HG03108 (cell line): ENCODE data around the gene TPSG1.

ENCODE experiments used
- ATAC-seq: cut with Tn5 transposase; IDR thresholded peaks from one replicate; pipeline ENCODE4 v1.9.1; 2021; ENCODE audit warnings: moderate library complexity; ENCODE audit not compliant: unreplicated experiment

Gene TPSG1

GRCh38 chr16:1217526-1217925 is 7.5 kb downstream of the TPSG1 start:
- no peak for ATAC-seq

DNA sequence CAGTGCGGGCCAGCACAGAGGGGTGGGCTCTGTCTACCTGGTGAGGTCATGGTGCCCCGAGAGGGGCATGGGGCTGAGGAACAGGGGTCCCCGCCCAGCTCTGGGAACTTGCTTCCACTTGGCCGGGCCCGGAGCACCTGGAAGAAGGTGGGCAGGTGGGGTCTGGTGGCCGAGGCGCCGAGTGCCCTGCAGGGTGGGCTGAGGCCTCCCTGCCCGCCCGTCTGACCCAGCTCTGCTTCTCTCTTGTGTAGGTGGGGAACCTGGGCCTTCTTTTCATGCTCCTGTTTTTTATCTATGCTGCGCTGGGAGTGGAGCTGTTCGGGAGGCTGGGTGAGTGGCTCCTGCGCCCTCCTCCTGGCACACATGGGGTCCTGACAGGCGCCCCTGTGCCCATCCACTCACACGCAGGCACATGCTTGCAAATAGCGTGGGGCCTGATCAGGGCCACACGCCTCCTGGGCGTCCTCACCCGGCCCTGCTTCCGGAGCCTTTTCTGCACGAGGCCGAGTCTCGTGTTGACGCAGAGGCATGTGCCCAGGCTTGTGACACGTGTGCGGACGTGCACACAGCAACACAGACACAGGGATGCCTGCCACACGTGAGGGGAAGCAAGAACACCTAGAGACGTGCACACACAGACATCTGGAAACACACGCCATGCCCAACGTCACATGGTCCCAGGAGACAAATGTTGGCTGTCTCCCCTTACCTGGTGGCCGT is 8.2 kb downstream of the TPSG1 start:
- ATAC-seq, result no peak

DNA sequence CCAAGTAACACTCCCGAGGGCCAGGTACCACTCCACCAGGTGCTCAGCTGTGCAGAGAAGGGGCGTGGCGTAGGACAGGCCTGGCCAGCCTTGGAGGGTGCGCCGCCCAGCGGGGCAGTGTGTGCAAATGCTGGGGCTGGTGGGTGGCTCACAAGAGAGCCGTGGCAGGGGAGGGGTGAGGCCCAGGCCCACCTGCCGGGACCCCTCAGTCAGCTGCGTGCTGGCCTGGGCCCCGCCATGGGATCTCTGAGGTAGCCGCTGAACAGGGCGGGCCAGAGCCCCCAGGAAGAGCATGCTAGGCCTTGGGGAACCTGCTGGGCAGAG is 8.8 kb downstream of the TPSG1 start:
- no peak for ATAC-seq

- no peak for ATAC-seq
Measured at GRCh38 chr16:1215574-1216295, 9.3 kb downstream of the TPSG1 start.

DNA sequence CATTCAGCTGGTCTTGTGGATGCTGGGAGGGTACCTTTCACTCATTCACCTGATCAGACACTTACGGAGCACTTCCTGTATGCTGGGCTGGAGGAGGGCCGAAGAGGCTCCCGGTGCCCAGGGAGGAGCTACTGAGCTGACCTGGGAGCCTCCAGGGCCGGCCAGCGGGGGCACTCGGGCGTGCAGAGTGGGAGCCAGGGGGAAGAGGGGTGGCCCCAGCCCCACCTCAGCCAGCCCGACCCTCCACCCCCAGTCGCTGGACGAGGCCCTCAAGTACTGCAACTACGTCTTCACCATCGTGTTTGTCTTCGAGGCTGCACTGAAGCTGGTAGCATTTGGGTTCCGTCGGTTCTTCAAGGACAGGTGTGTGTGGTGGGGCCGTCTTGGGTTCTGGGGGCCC is 10.3 kb downstream of the TPSG1 start:
- ATAC-seq, result no peak

- ATAC-seq, result no peak
Measured at GRCh38 chr16:1213796-1214372, 11.2 kb downstream of the TPSG1 start.

DNA sequence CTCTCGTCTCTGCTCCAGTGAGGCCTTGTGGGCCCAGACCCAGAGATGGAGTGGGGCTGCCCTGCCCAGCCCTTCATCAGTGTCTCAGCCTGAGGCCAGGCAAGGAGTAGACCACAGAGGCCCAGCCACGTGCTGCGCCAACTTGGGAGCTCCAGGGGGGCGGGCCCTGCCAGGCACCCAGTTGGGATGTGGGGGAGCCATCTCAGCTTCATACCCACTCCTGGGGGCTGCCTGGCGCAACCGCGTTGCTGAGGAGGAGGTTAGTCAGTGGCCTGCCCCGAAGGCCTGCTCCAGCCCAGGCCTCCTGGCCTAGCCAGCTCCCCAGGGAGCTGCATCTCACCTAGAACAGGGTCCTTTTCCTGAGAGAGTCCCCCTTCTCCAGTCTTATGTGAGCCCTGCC is 11.8 kb downstream of the TPSG1 start:
- no peak for ATAC-seq

- no peak for ATAC-seq
Measured at GRCh38 chr16:1212616-1213194, 12.4 kb downstream of the TPSG1 start.

GRCh38 chr16:1211451-1212268 is 13.4 kb downstream of the TPSG1 start:
- ATAC-seq, result no peak

- ATAC-seq, result no peak
Measured at GRCh38 chr16:1210461-1210860, 14.6 kb downstream of the TPSG1 start.

GRCh38 chr16:1209081-1209480 is 16.0 kb downstream of the TPSG1 start:
- ATAC-seq, result no peak

DNA sequence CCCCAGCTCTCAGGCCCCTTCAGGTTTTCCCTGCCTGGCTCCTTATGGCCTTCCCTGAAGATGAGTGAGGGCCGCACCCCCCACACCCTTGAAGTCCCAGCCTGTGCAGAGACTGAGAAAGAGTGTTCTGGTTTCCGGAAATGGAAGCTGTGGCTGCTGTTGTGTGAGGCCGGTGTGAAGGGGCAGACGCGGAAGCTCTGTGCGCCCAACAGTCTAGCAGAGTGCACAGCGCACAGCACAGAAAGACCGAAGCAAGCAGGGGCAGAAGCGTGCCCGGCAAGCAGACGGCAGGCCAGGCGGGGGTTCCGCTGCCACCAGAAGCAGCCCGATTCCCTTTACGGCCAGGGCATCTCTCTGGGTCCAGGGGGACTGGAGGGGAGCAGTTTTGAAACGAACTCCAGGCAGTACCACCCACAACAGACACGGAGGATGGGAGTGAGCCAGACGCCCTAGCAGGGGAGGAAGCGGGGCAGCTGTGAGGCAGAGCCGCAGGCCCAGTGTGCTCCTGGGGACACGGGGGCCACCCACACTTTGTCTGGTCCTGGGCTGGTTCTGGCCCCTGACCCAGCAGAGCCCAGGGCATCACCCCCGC is 16.7 kb downstream of the TPSG1 start:
- ATAC-seq, result no peak

DNA sequence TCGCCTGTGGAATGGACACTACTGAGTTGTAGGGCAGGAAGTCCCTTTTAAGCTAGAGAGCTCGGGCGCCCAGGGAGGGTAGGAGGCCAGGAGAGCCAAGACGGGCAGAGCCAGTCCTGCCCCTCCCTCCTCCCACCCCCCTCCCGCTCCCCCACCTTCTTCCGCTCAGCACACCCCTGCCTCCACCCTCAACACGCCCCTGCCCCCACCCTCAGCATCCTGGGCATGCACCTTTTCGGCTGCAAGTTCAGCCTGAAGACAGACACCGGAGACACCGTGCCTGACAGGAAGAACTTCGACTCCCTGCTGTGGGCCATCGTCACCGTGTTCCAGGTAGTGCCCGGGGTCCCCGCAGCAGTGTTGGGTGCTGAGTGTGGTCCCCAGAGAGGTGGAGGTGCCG is 18.3 kb downstream of the TPSG1 start:
- no peak for ATAC-seq

- no peak for ATAC-seq
Measured at GRCh38 chr16:1206326-1206725, 18.7 kb downstream of the TPSG1 start.

- ATAC-seq, result no peak
Measured at GRCh38 chr16:1204933-1205332, 20.1 kb downstream of the TPSG1 start.

DNA sequence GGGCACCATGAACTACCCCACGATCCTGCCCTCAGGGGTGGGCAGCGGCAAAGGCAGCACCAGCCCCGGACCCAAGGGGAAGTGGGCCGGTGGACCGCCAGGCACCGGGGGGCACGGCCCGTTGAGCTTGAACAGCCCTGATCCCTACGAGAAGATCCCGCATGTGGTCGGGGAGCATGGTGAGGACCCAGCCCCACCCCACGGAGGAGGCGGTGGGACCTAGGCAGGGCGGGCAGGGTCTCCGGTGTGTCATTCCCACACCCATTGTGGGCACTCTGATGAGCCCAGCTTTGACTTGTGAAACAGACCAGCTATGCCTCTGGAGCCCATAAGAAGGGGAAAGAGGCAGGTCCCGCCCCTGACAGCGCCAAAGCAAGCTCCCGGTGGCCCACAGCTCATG is 22.8 kb downstream of the TPSG1 start:
- no peak for ATAC-seq

DNA sequence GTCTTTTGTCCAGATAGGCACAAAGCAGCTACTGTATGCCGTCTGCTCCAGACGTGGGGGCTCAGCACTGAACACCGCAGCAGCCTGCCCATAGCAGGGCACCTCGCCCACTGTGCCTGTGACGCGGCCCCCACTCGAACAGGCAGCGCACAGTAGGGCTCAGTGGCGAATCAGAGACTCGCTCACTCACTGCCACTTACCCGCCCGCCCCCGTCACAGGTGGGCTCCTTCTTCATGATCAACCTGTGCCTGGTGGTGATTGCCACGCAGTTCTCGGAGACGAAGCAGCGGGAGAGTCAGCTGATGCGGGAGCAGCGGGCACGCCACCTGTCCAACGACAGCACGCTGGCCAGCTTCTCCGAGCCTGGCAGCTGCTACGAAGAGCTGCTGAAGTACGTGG is 23.6 kb downstream of the TPSG1 start:
- ATAC-seq, result no peak

- no peak for ATAC-seq
Measured at GRCh38 chr16:1200014-1200627, 24.9 kb downstream of the TPSG1 start.

GRCh38 chr16:1199347-1200013 is 25.6 kb downstream of the TPSG1 start:
- no peak for ATAC-seq
